GM12873 (cell line): ENCODE data around the gene SLC4A4.

ENCODE experiments used
- TF ChIP-seq, protein P1 (sequence below): IDR thresholded peaks from 2 replicates; pipeline ENCODE4 v1.5.1; 2012; ENCODE audit warnings: low read depth, mild to moderate bottlenecking, moderate library complexity, low read length, control low read depth; ENCODE audit not compliant: insufficient read depth; ENCODE audit errors: missing control alignments

SLC4A4 gene

DNA sequence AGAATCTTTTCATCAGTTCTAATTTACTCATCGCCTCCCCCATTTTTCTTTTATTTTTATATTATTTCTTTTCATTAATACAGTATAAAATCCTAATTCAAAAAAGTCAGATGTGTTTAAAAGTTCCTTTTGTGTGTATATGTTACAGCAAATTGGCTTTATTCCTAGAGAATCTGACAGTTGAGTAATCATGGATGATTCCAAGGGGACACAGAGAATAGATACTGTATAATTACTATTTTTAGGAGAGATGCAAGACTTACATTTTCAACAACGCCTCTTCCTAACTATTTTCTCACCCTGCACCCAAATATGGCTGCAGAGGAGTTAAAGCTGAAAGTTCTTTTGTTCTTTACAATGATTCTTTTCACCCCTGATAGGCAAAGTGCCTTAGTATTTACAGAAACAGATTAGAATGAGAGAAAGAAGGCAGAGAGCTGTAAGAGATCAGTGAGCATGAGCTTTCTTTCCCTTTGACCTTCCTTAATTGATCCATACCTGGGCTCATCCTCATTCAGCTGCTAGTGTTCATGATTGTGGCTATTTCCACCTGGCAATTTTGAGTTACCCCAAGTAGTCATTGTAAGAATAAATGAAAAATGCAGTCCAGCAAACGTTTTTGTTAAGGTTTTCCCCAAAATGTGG is 210.8 kb downstream of the SLC4A4 start:
- TF ChIP-seq, protein P1, sequence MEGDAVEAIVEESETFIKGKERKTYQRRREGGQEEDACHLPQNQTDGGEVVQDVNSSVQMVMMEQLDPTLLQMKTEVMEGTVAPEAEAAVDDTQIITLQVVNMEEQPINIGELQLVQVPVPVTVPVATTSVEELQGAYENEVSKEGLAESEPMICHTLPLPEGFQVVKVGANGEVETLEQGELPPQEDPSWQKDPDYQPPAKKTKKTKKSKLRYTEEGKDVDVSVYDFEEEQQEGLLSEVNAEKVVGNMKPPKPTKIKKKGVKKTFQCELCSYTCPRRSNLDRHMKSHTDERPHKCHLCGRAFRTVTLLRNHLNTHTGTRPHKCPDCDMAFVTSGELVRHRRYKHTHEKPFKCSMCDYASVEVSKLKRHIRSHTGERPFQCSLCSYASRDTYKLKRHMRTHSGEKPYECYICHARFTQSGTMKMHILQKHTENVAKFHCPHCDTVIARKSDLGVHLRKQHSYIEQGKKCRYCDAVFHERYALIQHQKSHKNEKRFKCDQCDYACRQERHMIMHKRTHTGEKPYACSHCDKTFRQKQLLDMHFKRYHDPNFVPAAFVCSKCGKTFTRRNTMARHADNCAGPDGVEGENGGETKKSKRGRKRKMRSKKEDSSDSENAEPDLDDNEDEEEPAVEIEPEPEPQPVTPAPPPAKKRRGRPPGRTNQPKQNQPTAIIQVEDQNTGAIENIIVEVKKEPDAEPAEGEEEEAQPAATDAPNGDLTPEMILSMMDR, result no peak

DNA sequence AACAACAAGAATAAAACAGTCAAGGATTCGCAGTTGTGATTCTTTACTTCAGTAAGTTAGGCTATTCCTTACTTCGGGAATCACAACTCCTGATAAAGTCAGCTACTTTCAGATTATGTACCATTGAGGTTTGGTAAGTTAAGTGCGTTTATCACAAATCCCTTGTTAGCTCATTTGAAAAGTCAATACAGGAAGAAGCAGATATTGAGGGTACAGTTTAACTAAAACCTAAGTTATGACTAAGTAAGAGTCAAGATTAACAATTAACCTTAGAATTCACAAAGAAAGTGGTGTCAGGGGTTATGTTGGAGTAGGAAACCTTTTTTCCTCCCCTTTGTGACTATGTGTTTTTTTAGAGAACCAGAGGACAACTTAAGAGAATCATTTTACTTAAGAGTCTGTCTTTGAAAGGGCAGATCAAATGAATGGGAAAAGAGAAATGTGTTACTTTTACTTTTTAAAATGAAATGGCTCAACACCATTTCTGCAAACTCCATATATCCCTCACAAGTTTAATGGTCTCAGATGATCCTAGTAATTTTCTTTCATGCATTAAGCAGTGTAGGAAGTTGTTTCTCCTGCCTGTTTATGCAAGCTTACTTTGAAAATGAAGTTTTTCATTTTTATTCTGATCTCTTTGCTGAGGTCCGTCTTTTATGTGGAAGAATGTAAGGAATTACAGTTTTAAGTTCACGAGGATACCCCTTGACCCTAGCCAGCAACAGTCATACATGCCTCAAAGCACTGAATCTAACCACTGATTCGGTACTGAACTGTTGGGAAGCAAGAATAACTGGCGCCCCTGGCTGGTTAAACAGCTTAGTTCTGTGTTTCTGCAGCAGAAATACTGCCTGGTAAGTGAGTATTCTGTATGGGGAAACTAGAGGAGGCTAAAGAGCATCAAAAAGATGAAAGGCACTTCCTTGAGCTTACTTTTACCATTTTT is 211.7 kb downstream of the SLC4A4 start:
- TF ChIP-seq, protein P1, result no peak

DNA sequence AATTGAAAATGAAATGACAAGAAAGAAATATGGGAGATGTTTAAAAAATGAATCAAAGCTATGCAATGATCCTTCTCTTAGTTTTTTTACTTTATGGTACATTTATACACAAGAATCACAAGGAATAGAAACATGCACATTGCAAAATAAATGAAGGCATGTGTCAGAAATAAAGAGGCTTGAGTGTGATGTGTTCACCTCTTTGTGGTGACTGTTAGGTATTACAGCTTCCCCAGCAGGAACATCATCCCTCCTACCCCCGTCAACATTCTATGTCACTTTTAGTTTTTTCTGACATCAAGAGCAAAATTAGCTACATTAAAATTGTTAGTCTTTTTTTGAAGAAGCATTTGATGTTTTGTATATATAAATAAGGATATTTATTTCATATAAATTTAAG is 214.8 kb downstream of the SLC4A4 start:
- TF ChIP-seq, protein P1, result peak; percentile 49

DNA sequence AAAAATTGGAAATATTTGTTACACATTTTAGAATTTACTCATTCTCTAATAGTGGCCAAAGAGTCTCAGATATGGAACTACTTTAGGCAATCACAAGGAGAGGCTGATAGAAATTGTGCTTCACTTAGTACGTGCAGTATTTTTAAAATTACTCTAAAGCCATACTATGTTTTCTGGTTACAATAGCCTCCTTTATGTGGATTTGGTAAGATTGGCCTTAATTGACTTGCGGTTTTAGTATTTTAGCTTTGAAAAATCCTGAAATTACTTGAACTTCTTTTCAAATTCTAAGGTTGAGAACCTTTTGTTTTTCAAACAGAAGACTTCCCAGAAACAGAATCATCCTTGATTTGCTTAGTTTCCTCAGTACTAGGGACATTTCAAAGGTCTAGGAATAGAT is 215.2 kb downstream of the SLC4A4 start:
- TF ChIP-seq, protein P1, result no peak

DNA sequence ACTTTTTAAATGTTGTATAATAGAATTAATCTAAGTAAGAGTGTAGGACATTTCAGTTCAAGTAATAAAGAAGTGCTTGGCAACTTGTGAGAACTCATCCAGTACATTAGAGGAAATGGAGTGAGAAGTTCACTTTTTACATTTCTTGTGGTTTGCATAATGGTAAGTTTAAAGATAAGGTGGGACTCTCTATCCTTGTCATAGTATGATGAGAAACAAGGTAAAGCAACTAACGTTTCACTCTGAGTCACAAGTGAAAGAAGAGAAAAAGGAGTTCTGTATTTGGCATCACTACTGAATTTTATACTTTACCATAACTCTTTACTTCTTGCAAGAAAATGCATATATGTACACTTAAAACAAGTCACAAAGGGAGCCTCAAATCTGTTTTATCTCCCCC is 219.4 kb downstream of the SLC4A4 start:
- TF ChIP-seq, protein P1, result no peak

DNA sequence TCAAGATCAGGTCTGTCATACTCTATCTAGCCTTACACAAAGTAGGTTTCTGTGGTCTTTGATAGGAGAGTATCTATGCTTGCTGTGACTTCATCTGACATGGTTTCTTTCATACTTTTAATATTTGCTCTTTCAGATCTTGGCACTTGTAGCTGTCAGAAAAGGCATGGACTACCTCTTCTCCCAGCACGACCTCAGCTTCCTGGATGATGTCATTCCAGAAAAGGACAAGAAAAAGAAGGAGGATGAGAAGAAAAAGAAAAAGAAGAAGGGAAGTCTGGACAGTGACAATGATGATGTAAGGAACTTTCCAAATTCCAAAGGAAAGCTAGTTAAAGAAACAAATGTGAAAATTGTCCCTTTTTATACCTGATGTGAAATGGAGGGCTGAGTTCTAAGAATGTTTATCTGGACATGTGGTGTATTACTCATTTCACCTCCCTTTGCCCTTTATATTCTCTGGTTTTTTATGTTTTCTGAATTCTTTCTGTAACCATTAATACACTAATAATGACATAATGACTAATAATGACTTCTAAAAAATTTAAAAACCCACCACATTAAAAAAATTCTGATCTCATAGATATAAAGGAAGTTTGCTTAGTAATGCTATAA is 221.2 kb downstream of the SLC4A4 start:
- TF ChIP-seq, protein P1, result no peak

DNA sequence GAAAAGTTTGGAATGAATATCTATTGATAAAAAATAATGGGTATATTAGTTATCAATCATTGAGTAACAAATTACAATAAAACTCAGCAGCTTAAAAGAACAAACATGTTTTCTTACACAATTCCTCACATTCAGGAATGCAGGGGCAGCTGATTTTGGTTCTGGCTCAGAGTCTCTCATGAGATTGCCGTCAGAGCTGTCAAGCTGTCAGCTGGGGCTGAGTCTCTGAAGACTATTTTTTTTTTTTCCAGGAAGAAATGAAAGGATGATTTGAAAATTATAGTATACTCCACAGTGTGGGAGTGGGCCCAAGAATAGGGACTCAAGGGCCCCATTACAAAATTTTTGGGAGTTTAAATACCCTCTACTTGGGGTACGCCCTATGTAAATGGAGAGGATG is 226.0 kb downstream of the SLC4A4 start:
- TF ChIP-seq, protein P1, result no peak
